MG63 (cell line): Measurements from ENCODE around the gene TTYH2. TPM values are rescaled to one million over a fixed set of nuclear protein-coding genes. Genes with fewer than 3 reads are reported as not detected.
A peak's percentile ranks its signal among the peaks of the same experiment; 100 is the strongest.

Experiments
- DNase-seq: peaks from one replicate; pipeline ENCODE4 v3.0.0-alpha.2; 2020
- H3K27me3 ChIP-seq: fragments of 250-450 bp; sonication (Bioruptor Pico); 2 replicates; pipeline ENCODE4 v1.5.1; 2020; ENCODE audit warnings: mild to moderate bottlenecking, moderate library complexity
- H3K36me3 ChIP-seq: fragments of 250-450 bp; sonication (Bioruptor Pico); 2 replicates; pipeline ENCODE4 v1.5.1; 2020; ENCODE audit warnings: mild to moderate bottlenecking, moderate library complexity
- H3K4me3 ChIP-seq: fragments of 250-450 bp; sonication (Bioruptor Pico); 2 replicates; pipeline ENCODE4 v1.5.1; 2020; ENCODE audit warnings: mild to moderate bottlenecking, moderate library complexity
- H3K9me3 ChIP-seq: fragments of 250-450 bp; sonication (Bioruptor Pico); 2 replicates; pipeline ENCODE4 v1.5.1; 2020; ENCODE audit warnings: mild to moderate bottlenecking, moderate library complexity
- total RNA-seq: library from RNA; depleted of rRNA; stranded (reverse); fragments of >200 nt; shearing (Covaris generic); gene quantifications from 2 replicates; pipeline ENCODE4 v1.2.3, GENCODE V29; 2014; ENCODE audit warnings: low replicate concordance; rRNA removed

TTYH2 gene, protein sequence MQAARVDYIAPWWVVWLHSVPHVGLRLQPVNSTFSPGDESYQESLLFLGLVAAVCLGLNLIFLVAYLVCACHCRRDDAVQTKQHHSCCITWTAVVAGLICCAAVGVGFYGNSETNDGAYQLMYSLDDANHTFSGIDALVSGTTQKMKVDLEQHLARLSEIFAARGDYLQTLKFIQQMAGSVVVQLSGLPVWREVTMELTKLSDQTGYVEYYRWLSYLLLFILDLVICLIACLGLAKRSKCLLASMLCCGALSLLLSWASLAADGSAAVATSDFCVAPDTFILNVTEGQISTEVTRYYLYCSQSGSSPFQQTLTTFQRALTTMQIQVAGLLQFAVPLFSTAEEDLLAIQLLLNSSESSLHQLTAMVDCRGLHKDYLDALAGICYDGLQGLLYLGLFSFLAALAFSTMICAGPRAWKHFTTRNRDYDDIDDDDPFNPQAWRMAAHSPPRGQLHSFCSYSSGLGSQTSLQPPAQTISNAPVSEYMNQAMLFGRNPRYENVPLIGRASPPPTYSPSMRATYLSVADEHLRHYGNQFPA
- 1.8 and 1.9 TPM in 2 replicates for total RNA-seq

DNA sequence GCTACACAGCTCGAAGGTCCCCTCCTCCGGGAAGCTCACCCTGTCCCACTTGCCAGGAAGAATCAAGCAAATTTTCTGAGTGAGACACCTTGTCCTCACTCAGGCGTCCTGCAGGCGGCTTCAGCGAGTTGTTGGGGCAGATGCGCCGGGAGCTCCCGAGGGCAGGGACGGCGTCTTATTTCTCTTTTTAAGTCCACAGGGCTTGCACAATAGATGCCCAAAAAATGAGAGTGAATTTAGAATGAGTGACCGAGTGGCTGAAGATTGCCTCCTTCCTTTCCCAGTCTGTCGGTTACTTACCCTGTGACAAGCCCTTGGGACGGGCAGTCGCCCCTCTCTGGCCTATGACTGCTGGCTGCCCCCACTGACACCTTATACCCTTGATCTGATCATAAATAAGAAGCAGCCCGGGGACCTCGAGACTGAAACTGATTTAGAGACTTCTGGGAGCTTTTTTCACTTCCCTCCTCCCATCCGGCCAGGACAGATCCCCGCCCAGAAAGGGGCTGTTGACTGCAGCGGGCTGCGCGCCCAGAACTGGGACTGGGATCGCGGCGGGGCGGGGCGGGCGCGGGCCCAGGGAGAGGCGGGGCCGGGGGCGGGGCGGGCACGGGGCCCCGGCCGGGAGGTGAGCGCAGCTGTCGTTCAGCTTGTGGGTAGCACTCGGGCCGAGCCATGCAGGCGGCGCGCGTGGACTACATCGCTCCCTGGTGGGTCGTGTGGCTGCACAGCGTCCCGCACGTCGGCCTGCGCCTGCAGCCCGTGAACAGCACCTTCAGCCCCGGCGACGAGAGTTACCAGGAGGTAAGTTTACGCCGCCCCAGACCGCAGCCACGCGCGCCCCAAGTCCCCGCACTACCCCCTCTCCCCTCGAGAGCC, at the start of gene TTYH2:
TTYH2 (plus strand) TSS at position 659 of the 879 bp plus-strand sequence; CDS start at position 676, 17 bp downstream.
- Histone ChIP-seq H3K9me3 (no peaks in the 10 kb centered on the region), H3K36me3 (peaks cover 33% of the 10 kb centered on the region), H3K27me3 (no peaks in the 10 kb centered on the region), H3K4me3 (peak within 1 kb of the TSS; percentile 50)
- DNase-seq: peak; percentile 91

DNA sequence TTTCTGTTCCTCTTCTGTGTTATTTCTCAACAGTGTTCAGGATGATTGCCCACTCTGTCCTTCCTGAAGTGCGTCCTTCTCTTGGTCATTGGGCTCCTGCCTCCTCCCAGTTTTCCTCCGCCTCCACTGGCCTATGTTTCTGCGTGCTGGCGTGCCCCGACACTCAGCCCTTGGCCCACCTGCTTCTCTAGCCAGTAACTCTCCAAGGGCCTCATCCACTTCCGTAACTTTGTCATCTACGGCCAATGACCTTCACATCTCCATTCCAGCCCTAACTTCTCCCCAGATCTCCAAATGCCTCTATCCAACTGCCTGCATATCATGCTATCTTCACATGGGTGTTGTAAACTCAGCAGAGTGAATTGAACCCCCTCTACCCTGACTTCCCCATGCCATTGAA, 49.5 kb upstream of the TTYH2 start:
- H3K4me3 ChIP-seq: no peak overlapping the region
- 0 out of 2 replicates have a peak, but pooled peaks cover 3% of the 10 kb centered on the region for H3K9me3 ChIP-seq
- DNase-seq: no peak
- H3K27me3 ChIP-seq: peaks cover 21% of the 10 kb centered on the region
- no peaks in the 10 kb centered on the region for H3K36me3 ChIP-seq

DNA sequence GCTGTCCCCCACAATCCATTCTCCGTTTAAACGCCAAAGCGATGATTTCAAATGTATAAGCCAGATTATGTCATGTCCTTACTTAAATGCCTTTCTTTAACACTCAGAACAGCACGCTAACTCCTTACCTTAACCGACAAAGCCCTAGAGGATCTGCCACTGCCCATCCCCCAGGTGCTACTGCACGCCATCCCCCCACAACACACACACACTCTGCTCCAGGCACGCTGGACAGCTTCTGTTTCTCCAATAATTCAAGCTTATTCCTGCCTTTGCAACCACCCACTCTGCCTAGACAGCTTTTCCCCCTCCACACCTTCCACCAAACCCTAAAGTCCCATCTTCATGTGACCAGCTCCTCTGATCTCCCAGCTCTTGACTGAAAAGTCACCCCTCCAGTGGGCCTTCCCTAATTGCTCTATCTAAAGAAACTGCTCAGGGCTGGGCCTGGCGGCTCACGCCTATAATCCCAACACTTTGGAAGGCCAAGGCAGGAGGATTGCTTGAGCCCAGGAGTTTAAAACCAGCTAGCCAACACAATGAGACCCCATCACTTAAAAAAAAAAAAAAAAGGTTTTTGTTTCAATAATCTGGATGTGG, 48.8 kb upstream of the TTYH2 start:
- H3K4me3 ChIP-seq: no peak overlapping the region
- 0 out of 2 replicates have a peak, but pooled peaks cover 3% of the 10 kb centered on the region for H3K9me3 ChIP-seq
- no peaks in the 10 kb centered on the region for H3K36me3 ChIP-seq

DNA sequence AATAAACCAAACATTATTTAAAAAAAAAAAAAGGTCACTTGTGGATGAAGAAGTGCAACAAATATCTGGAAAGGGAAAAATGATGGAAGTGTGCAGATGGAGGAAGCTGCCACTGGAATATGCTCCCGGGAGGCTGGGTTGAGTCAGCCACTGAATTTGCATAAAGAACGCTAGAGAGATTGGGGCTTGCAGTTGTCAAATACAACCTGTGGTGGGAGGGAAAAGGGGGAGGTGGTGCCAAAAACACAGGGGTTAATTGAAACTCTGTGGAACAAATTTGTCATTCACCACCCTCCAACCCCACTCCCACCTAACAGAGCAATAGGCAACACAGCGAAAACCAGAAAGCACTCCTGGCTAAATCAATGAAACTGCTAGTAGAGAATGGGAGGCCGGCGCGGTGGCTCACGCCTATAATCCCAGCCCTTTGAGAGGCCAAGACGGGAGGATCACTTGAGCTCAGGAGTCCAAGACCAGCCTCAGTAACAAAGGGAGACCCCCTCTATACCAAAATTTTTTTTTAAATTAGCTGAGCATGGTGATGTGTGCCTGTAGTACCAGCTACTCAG, 47.5 kb upstream of the TTYH2 start:
- Histone ChIP-seq H3K4me3 (no peak overlapping the region), H3K9me3 (0 out of 2 replicates have a peak, but pooled peaks cover 3% of the 10 kb centered on the region), H3K27me3 (peaks cover 23% of the 10 kb centered on the region), H3K36me3 (no peaks in the 10 kb centered on the region)
- DNase-seq: no peak

More for the DNA sequence above, 48.8 kb upstream of the TTYH2 start:
- H3K27me3 ChIP-seq: peaks cover 21% of the 10 kb centered on the region
- no peak for DNase-seq

DNA sequence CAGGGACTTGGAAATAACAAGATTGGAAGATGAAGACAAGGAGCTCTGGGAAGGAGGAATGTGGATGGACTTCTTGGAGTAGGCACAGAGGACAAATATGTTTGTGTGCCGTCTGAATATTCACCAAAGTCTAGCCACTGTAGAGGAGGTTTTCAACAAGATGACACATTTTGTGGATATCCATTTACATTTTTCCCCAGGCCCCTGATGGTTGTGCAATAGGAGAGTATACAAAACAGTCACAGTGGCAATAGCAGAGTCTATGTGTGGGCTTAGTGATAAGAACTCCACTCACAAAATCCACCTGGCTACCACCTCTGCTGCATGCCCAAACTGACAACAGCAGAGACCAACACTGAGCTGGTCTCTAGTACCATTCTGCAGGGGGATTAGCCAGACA, 42.4 kb upstream of the TTYH2 start:
- Histone ChIP-seq H3K36me3 (no peaks in the 10 kb centered on the region), H3K9me3 (0 out of 2 replicates have a peak, but pooled peaks cover 3% of the 10 kb centered on the region), H3K4me3 (no peak overlapping the region), H3K27me3 (peaks cover 25% of the 10 kb centered on the region)
- no peak for DNase-seq

DNA sequence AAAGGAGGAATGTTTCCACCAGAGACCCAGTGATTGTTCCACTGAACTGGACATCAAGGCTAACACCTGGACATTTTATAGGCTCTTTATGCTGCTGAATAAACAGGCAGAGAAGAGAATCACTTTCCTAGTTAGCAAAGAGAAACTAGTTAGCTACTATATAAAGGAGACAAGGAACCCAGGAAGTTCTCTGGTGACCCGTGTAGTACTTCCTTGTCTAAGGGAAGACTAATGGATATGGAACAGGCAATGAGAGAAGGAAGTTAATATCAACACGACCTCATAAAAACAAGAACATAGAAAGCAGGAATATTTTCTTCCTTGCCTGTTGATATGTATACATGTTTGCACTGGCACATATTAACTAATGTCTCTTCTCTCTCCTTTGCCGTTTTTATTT, 40.7 kb upstream of the TTYH2 start:
- DNase-seq: no peak
- Histone ChIP-seq H3K36me3 (no peaks in the 10 kb centered on the region), H3K4me3 (no peak overlapping the region), H3K9me3 (no peaks in the 10 kb centered on the region), H3K27me3 (peaks cover 19% of the 10 kb centered on the region)

DNA sequence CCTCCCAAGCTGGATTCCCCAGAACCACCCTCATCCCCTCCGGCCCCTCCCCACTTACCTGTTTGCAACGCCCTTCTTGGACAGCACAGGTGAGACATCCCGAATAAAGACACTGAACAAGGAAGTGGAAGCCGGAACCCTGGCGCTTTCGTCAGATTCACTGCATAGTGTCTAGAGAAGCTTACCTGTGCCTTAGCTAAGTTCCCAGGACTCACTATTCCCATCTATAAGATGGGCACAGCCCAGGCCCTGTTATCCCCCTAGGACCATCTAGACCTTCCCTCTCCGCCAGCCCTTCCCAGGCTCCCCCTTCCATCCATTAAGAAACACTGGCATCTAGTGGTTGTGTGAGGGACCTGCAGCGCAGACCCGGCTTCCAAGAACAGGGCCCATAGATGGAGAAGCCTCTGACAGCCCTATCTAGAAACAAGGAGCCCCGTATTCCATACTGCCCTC, 36.8 kb upstream of the TTYH2 start:
- Histone ChIP-seq H3K27me3 (peaks cover 7% of the 10 kb centered on the region), H3K9me3 (no peaks in the 10 kb centered on the region), H3K4me3 (no peak overlapping the region), H3K36me3 (no peaks in the 10 kb centered on the region)
- DNase-seq: peak; percentile 57

DNA sequence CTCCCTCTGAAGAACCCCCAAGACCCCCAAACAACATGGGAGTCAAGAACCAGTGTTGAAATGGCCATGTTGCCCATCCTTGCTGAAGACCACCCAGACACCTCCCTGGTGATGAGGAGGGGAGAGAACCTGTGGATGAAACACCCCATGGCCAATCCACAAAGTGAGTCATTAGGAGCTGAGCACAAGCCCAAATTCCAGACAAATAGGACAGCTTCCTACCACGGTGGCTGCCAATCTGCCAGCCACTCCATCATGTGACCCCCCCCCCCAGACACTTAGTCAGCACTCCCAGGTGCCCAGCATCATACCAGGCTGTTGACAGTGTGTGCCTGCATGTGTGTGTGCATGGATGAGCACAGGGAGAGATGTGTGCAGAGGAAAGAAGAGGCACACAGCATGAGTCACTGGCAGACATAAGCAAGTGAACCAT, 36.3 kb upstream of the TTYH2 start:
- Histone ChIP-seq H3K4me3 (no peak overlapping the region), H3K36me3 (no peaks in the 10 kb centered on the region), H3K27me3 (peaks cover 7% of the 10 kb centered on the region), H3K9me3 (no peaks in the 10 kb centered on the region)
- DNase-seq: peak; percentile 79

DNA sequence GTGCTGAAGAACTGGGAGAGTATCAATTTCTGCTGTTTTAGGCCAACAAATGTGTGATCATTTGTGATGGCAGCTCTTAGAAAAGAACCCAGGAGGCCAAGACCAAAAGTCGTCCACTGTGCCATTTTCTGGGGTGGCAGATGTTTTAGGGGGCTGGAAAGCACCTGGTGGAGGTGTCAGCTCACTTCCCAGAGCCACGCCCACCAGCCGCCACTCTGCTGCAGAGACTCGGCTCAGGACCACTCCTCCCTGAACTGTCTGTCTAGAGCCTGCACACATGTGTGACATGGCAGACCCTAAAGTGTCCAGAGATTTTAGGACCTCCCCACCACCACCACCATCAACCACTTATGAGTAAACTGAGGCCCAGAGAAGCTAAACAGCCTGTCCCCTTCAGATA, 33.8 kb upstream of the TTYH2 start:
- Histone ChIP-seq H3K9me3 (no peaks in the 10 kb centered on the region), H3K27me3 (peaks cover 7% of the 10 kb centered on the region), H3K4me3 (no peak overlapping the region), H3K36me3 (no peaks in the 10 kb centered on the region)
- DNase-seq: no peak

DNA sequence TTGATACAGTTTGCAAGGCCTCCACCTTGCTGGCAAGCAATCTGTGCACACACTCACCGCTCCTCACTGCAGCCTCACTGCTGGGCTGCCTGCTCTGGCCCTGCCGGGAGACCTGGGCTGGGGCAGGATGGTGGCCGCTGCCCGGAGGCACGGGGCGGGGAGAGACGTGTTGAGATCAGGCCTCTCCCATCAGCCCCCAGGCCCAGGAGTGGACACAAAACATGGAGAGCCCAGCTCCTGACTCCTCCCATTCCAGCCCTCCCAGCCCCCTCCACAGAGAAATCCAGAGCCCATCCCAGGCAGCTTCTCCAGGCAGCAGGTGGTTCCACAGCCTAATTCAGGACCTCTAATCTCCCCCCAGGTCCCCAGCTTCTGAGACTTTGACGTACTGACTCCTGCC, 33.0 kb upstream of the TTYH2 start:
- Histone ChIP-seq H3K9me3 (no peaks in the 10 kb centered on the region), H3K4me3 (no peak overlapping the region), H3K27me3 (peaks cover 5% of the 10 kb centered on the region), H3K36me3 (no peaks in the 10 kb centered on the region)
- no peak for DNase-seq

DNA sequence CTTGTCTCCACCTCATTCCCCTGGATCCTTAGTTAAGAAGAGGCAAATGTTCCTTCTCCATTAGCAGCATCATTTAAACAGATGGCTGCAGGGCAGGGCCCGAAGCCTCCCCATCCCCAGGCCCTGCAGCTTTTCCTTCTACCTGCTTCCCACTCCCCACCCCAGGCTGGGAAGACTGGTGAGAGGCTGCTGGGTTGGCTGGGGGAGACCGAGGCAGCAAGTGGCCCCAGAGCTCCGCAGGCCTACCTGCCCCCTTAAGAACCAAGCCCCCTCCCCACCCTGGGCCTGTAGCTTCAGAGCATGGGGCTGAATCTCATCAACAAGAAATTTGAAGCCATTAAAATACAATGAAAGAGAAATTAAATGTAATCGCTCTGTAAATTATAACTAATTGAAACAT, 32.0 kb upstream of the TTYH2 start:
- H3K36me3 ChIP-seq: no peaks in the 10 kb centered on the region

DNA sequence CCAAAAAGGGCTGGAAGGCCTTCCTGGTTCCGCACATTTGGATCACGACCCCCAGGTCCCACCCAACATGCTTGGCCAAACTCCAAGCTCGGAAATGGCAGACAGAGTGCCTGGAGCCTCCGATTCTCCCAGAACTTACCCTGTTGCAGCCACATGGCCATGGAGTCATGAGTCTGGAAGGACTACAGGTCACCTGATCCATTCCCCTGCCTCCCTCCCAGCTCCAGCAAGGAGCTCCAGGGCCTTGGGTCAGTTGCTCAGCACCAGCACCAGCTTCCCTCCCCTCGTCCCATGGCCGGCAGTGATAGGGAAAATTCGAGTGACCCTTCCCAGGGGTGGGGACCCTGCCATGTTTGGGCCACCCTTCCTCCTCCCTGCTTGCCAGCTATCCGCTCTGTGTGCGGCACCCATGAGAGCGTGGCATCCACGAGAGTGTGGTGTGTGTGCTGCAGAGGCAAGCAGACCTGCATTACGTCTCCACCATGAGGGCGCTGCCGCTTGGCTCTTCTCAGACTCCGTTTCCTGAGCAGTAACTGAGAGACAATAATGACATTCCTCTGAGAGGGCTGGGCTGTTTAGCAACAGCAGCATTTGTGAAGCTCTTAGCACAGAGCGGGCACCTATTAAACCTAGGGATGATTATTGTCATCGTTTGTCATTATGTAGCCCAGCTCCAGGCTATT, 31.2 kb upstream of the TTYH2 start:
- Histone ChIP-seq H3K4me3 (no peak overlapping the region), H3K36me3 (no peaks in the 10 kb centered on the region), H3K27me3 (peaks cover 5% of the 10 kb centered on the region; the same call in 1 of the 2 replicates), H3K9me3 (no peaks in the 10 kb centered on the region)
- DNase-seq: no peak

More for the DNA sequence above, 32.0 kb upstream of the TTYH2 start:
- peaks cover 7% of the 10 kb centered on the region; the same call in 1 of the 2 replicates for H3K27me3 ChIP-seq
- no peak overlapping the region for H3K4me3 ChIP-seq
- H3K9me3 ChIP-seq: no peaks in the 10 kb centered on the region
- no peak for DNase-seq

DNA sequence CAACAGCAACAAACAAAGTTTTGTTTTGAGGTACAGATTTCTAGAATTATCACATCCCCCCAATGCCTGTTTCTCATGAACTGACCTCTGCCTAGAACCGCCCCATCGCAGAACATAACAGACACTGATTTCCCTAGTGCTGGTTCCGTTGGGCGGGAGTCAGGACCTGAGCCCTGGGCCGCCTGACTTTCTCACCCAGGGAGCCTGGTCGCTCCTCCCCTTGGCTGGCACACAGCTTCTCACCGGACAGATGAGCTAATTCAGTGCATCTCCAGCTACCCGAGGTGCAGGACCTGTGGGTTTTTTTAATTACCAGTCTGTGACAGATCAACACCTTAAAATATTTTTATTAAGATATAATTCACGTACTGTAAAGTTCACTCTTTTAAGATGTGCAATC, 30.0 kb upstream of the TTYH2 start:
- no peak for DNase-seq
- no peaks in the 10 kb centered on the region for H3K36me3 ChIP-seq
- no peak overlapping the region for H3K4me3 ChIP-seq
- H3K9me3 ChIP-seq: no peaks in the 10 kb centered on the region
- peaks cover 5% of the 10 kb centered on the region for H3K27me3 ChIP-seq

DNA sequence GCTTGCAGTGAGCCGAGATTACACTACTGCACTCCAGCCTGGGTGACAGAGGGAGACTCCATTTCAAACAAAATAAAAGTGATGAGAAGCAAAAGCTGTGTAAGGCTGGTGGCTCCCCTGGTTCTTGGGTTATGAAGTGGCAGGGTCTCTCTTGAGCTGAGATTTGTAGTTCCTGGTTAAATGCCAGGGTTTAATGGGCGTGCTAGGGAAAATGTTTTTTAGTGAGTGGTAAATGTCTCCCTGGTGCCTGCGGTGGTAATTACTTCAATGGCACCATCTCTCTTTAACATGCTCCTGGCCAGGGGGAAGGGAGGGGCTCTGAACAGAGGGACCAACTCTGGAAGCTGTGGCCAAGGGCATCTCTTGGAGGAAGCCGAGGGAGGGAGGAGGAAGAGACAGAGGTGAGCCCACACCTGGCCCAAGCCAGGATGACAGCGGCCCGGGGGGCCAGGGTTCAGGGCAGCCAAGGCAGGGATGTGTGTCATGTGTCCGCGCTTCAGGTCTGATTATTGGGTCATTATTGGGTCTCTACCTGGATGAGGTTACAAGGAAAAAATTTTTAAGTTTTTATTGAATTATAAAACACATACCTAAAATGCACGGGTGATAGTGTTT, 27.7 kb upstream of the TTYH2 start:
- Histone ChIP-seq H3K9me3 (no peaks in the 10 kb centered on the region), H3K4me3 (no peak overlapping the region), H3K27me3 (peaks cover 7% of the 10 kb centered on the region), H3K36me3 (no peaks in the 10 kb centered on the region)
- no peak for DNase-seq

DNA sequence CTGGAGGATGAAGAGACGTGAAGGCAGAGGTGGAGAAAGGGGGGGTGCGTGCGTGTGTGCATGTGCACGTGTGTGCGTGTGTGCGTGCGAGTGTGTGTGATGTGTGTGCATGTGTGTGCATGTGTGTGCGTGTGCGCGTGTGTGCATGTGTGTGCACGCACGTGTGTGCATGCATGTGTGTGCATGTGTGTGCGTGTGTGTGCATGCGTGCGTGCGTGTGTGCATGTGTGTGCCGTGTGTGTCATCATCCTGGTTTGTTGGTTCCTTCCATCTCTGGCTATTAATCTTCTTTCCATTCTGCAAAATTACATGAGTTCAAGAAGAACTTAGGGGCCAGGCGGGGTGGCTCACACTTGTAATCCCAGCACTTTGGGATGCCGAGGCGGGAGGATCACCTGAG, 26.9 kb upstream of the TTYH2 start:
- Histone ChIP-seq H3K36me3 (no peaks in the 10 kb centered on the region), H3K4me3 (no peak overlapping the region), H3K9me3 (no peaks in the 10 kb centered on the region), H3K27me3 (peaks cover 7% of the 10 kb centered on the region)
- DNase-seq: no peak
